Femur (tissue), 1 donor: ENCODE measurements around the gene PNPLA3.
A peak's percentile ranks its signal among the peaks of the same experiment; 100 is the strongest.

Source experiments
- DNase-seq: peaks from one replicate; pipeline ENCODE4 v3.0.0-alpha.2; 2017

PNPLA3 gene

GRCh38 chr22:43925433-43926348, 2.1 kb downstream of the PNPLA3 start:
- DNase-seq: no peak

- no peak for DNase-seq
These were observed 2.7 kb downstream of the PNPLA3 start for GRCh38 chr22:43926349-43926710.

- DNase-seq: no peak
These were observed 4.9 kb downstream of the PNPLA3 start for GRCh38 chr22:43928468-43928867.

GRCh38 chr22:43928908-43929307, 5.3 kb downstream of the PNPLA3 start:
- no peak for DNase-seq

GRCh38 chr22:43931771-43932170, 8.2 kb downstream of the PNPLA3 start:
- no peak for DNase-seq

GRCh38 chr22:43941449-43941848, 17.8 kb downstream of the PNPLA3 start:
- DNase-seq: no peak

GRCh38 chr22:43944670-43945430, 21.2 kb downstream of the PNPLA3 start:
- no peak for DNase-seq

- no peak for DNase-seq
These were observed 22.2 kb downstream of the PNPLA3 start for GRCh38 chr22:43945632-43946383.

- DNase-seq: no peak
These were observed 22.7 kb downstream of the PNPLA3 start for GRCh38 chr22:43946384-43946667.

GRCh38 chr22:43948836-43949406, 25.3 kb downstream of the PNPLA3 start:
- no peak for DNase-seq

GRCh38 chr22:43951391-43951790, 27.8 kb downstream of the PNPLA3 start:
- no peak for DNase-seq

- no peak for DNase-seq
These were observed 28.4 kb downstream of the PNPLA3 start for GRCh38 chr22:43951966-43952365.

- no peak for DNase-seq
These were observed 30.6 kb downstream of the PNPLA3 start for GRCh38 chr22:43953988-43954785.

- peak; percentile 96 for DNase-seq
These were observed 31.7 kb downstream of the PNPLA3 start, which contains the start of gene SAMM50 for GRCh38 chr22:43955040-43955882. Gene SAMM50 (plus strand): TSS chr22:43955442. CDS start chr22:43955578, 136 bp downstream.

GRCh38 chr22:43955883-43956782, 32.5 kb downstream of the PNPLA3 start:
- DNase-seq: no peak

- DNase-seq: no peak
These were observed 33.3 kb downstream of the PNPLA3 start for GRCh38 chr22:43956805-43957463.

- DNase-seq: no peak
These were observed 34.3 kb downstream of the PNPLA3 start for GRCh38 chr22:43957871-43958270.

GRCh38 chr22:43964314-43964857, 40.8 kb downstream of the PNPLA3 start:
- DNase-seq: no peak

GRCh38 chr22:43967069-43967468, 43.5 kb downstream of the PNPLA3 start:
- no peak for DNase-seq
